RWPE1 (cell line): Measurements from ENCODE around the gene PCYT2.
A peak's percentile ranks its signal among the peaks of the same experiment; 100 is the strongest.

Source experiments
- CTCF ChIA-PET: fragments of 350-600 bp; sonication (Branson Sonifier 250); formaldehyde crosslinking; extraction: SDS; loops from one replicate; lab custom pipeline; 2021; lab: Yijun Ruan, JAX
- POLR2A ChIA-PET: fragments of 400-600 bp; formaldehyde crosslinking; extraction: SDS; loops from one replicate; lab custom pipeline; 2020; ENCODE audit warnings: antibody characterized with exemption; ENCODE audit not compliant: low non-redundant PET; lab: Yijun Ruan, JAX
- DNase-seq: peaks from one replicate; pipeline ENCODE4 v3.0.0; 2012; ENCODE audit warnings: low spot score
- H3K27ac ChIP-seq: fragments of 450-650 bp; 2 replicates; pipeline ENCODE4 v1.5.1; 2017
- CTCF ChIP-seq: fragments of 450-650 bp; conservative IDR thresholded peaks from 2 replicates; pipeline ENCODE4 v1.5.1; 2017; ENCODE audit warnings: low read depth, mild to moderate bottlenecking

PCYT2 gene

GRCh38 chr17:81858967-81859905 is 52.0 kb downstream of the PCYT2 start:
- POLR2A ChIA-PET = interaction anchor here (0.6 to 1.1 kb wide), 2 partner anchors 16 to 26 kb away, joined by 3 read pairs; no protein-coding TSS in a partner anchor
- peak overlapping the region; percentile 97 for H3K27ac ChIP-seq
- TF ChIP-seq CTCF = no peak
- DNase-seq = no peak
- CTCF ChIA-PET = interaction anchor here (0.6 to 1.3 kb wide), 3 partner anchors 19 to 125 kb away, joined by 3 to 5 read pairs (median 5); no protein-coding TSS in a partner anchor

- POLR2A ChIA-PET = interaction anchor here (0.7 to 1.1 kb wide), 2 partner anchors 16 to 130 kb away, joined by 3 read pairs; no protein-coding TSS in a partner anchor
- DNase-seq = no peak
- no peak for TF ChIP-seq CTCF
- CTCF ChIA-PET = interaction anchor here (0.6 kb wide), 1 partner anchor 12 kb away, joined by 3 read pairs; no protein-coding TSS in a partner anchor
- peak overlapping the region; percentile 97 for H3K27ac ChIP-seq
Measured at GRCh38 chr17:81858170-81858966, 52.8 kb downstream of the PCYT2 start.

GRCh38 chr17:81854974-81855774 is 56.0 kb downstream of the PCYT2 start:
- ChIA-PET POLR2A (interaction anchor here (0.6 to 1.5 kb wide), 4 partner anchors 11 to 153 kb away, joined by 3 to 5 read pairs (median 4); no protein-coding TSS in a partner anchor), CTCF (interaction anchor here (0.7 to 1.2 kb wide), 5 partner anchors 13 to 122 kb away, joined by 3 to 11 read pairs (median 3); partner anchors contain the start of gene MCRIP1)
- H3K27ac ChIP-seq = peak overlapping the region; percentile 97
- DNase-seq = no peak
- TF ChIP-seq CTCF = no peak

GRCh38 chr17:81852237-81852636 is 59.0 kb downstream of the PCYT2 start:
- peak overlapping the region; percentile 100 for H3K27ac ChIP-seq
- ChIA-PET CTCF (interaction anchor here (0.6 to 1.2 kb wide), 2 partner anchors 118 to 214 kb away, joined by 3 to 4 read pairs; no protein-coding TSS in a partner anchor), POLR2A (interaction anchor here (1.9 kb wide), 1 partner anchor 9 kb away, joined by 4 read pairs; no protein-coding TSS in a partner anchor)
- DNase-seq = no peak
- no peak for TF ChIP-seq CTCF

- CTCF ChIA-PET = interaction anchor here (0.6 kb wide), 1 partner anchor 1468 kb away, joined by 3 read pairs; no protein-coding TSS in a partner anchor
Measured at GRCh38 chr17:81851423-81851822, 59.8 kb downstream of the PCYT2 start.

More at GRCh38 chr17:81851423-81851822, 59.8 kb downstream of the PCYT2 start:
- no peak for TF ChIP-seq CTCF
- POLR2A ChIA-PET = interaction anchor here (1.9 kb wide), 1 partner anchor 10 kb away, joined by 4 read pairs; no protein-coding TSS in a partner anchor
- peak overlapping the region; percentile 100 for H3K27ac ChIP-seq
- no peak for DNase-seq
